ENCODE data around the gene PRKG1.

- no peak for TF ChIP-seq CTCF (IDR thresholded peaks at IDR 0.05)
- no peak for TF ChIP-seq POLR2A (IDR thresholded peaks at IDR 0.05)
These were observed 435.9 kb downstream of the PRKG1 start for GRCh38 chr10:51510231-51510630.

Data from Peyer's patch (tissue), 4 donors.